Glutamatergic neuron (in vitro differentiated cells): ENCODE results near the gene PRDM16. TPM values are rescaled to one million over a fixed set of nuclear protein-coding genes. Genes with fewer than 3 reads are reported as not detected.

ENCODE experiments used
- DNase-seq: peaks from one replicate; pipeline ENCODE4 v3.0.0; 2022
- H3K27ac Mint-ChIP-seq: one replicate; pipeline ENCODE4 v1.8.0; 2020; ENCODE audit warnings: mild to moderate bottlenecking, mixed read lengths, inconsistent platforms; ENCODE audit not compliant: unreplicated experiment
- H3K27me3 Mint-ChIP-seq: one replicate; pipeline ENCODE4 v1.8.0; 2020; ENCODE audit warnings: mild to moderate bottlenecking, moderate library complexity, mixed read lengths, inconsistent platforms; ENCODE audit not compliant: unreplicated experiment
- H3K36me3 Mint-ChIP-seq: one replicate; pipeline ENCODE4 v1.8.0; 2020; ENCODE audit warnings: mild to moderate bottlenecking, mixed read lengths, inconsistent platforms; ENCODE audit not compliant: unreplicated experiment
- H3K4me1 Mint-ChIP-seq: one replicate; pipeline ENCODE4 v1.8.0; 2020; ENCODE audit warnings: mild to moderate bottlenecking, low read depth, mixed read lengths, inconsistent platforms; ENCODE audit not compliant: unreplicated experiment
- H3K4me3 Mint-ChIP-seq: one replicate; pipeline ENCODE4 v1.8.0; 2020; ENCODE audit warnings: mild to moderate bottlenecking, mixed read lengths, inconsistent platforms; ENCODE audit not compliant: unreplicated experiment
- H3K9me3 Mint-ChIP-seq: one replicate; pipeline ENCODE4 v1.8.0; 2020; ENCODE audit warnings: mild to moderate bottlenecking, moderate library complexity, mixed read lengths, inconsistent platforms; ENCODE audit not compliant: unreplicated experiment
- total RNA-seq: library from RNA; stranded (reverse); fragmentation: NEBNext Ultra II Directional; extraction: Animal tissue kit (Norgen Biotek cat#: 25700); gene quantifications from one replicate; pipeline ENCODE4 v1.2.1, GENCODE V29; 2021; ENCODE audit not compliant: unreplicated experiment
- TF ChIP-seq, protein P1 (sequence below): fragments of 200-600 bp; sonication (generic); IDR thresholded peaks from one replicate; pipeline ENCODE4 v1.5.0; 2021; ENCODE audit not compliant: partially characterized antibody, unreplicated experiment

Gene PRDM16
- total RNA-seq, 1 donor from 2014 or later: 0.07 TPM

DNA sequence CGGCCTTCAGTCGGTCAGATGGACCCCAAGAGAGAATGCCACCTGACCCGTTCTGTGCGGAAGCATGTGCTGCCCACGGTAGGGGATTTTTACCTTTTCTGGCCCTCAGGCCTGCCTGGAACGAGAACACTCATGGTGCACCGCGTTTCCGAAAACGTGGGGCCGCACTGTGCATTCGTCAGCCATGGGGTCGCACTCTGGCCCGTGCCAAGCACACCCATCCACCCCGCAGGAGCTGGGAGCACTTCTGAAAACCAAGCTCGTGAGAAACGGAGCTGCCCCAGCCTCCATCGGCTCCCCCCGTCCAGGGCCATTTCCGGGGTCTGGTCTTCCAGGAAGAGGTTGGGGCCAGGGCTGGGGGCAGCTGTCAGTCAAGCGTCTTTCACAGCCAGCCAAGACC, 72.8 kb downstream of the PRDM16 start:
- Mint-ChIP-seq H3K4me3 (no peak overlapping the region), H3K27ac (no peak overlapping the region), H3K4me1 (no peaks in the 10 kb centered on the region)

DNA sequence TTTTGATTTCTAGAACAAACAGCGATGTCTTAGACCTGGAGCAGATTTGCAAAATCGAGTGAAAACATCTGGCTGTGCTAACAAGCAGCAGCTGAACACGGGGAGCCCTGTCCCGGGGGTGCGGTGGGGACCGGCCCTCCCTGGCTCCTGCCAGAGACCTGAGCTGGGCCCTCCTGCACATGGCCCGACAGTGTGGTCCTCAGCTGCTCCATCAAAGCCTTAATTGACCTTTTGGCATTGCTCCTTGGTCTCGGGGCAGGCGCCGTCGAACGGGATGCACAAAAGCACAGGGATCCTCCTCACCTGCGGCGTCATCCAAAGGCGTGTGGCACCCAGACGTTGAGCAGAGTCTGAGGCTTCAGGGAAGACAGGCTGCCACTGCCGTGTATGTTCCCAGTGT, 73.2 kb downstream of the PRDM16 start:
- Mint-ChIP-seq H3K36me3 (no peaks in the 10 kb centered on the region), H3K4me1 (no peaks in the 10 kb centered on the region), H3K4me3 (no peak overlapping the region), H3K27me3 (peaks cover 6% of the 10 kb centered on the region), H3K9me3 (peaks cover 6% of the 10 kb centered on the region), H3K27ac (no peak overlapping the region)
- no peak for DNase-seq
- TF ChIP-seq, protein P1, sequence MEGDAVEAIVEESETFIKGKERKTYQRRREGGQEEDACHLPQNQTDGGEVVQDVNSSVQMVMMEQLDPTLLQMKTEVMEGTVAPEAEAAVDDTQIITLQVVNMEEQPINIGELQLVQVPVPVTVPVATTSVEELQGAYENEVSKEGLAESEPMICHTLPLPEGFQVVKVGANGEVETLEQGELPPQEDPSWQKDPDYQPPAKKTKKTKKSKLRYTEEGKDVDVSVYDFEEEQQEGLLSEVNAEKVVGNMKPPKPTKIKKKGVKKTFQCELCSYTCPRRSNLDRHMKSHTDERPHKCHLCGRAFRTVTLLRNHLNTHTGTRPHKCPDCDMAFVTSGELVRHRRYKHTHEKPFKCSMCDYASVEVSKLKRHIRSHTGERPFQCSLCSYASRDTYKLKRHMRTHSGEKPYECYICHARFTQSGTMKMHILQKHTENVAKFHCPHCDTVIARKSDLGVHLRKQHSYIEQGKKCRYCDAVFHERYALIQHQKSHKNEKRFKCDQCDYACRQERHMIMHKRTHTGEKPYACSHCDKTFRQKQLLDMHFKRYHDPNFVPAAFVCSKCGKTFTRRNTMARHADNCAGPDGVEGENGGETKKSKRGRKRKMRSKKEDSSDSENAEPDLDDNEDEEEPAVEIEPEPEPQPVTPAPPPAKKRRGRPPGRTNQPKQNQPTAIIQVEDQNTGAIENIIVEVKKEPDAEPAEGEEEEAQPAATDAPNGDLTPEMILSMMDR: no peak

More for the DNA sequence above, 72.8 kb downstream of the PRDM16 start:
- TF ChIP-seq, protein P1: no peak
- no peak for DNase-seq
- no peaks in the 10 kb centered on the region for H3K36me3 Mint-ChIP-seq
- H3K27me3 Mint-ChIP-seq: peaks cover 4% of the 10 kb centered on the region
- peaks cover 6% of the 10 kb centered on the region for H3K9me3 Mint-ChIP-seq

GRCh38 chr1:3142751-3143150, 73.7 kb downstream of the PRDM16 start:
- TF ChIP-seq, protein P1: no peak
- Mint-ChIP-seq H3K4me3 (no peak overlapping the region), H3K36me3 (no peaks in the 10 kb centered on the region), H3K9me3 (peaks cover 6% of the 10 kb centered on the region), H3K27ac (no peak overlapping the region), H3K4me1 (no peaks in the 10 kb centered on the region), H3K27me3 (peaks cover 6% of the 10 kb centered on the region)
- DNase-seq: no peak

- no peak for DNase-seq
- Mint-ChIP-seq H3K27ac (no peak overlapping the region), H3K4me3 (no peak overlapping the region), H3K27me3 (peaks cover 8% of the 10 kb centered on the region), H3K4me1 (no peaks in the 10 kb centered on the region), H3K9me3 (peaks cover 6% of the 10 kb centered on the region), H3K36me3 (no peaks in the 10 kb centered on the region)
- TF ChIP-seq, protein P1: no peak
Observed at GRCh38 chr1:3145532-3146325, 76.7 kb downstream of the PRDM16 start.

DNA sequence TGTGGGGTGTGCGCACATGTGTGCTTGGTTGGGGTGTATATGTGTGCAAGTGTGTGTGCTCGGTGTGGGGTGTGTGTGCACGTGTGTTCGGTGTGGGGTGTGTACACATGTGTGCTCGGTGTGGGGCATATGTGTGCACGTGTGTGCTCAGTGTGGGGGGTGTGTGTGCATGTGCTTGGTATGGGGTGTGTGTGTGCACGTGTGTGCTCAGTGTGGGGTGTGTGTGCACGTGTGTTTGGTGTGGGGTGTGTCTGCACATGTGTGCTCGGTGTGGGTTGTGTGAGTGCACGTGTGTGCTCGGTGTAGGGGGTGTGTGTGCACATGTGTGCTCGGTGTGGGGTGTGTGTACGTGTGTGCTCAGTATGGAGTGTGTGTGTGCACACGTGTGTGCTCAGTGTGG, 77.5 kb downstream of the PRDM16 start:
- TF ChIP-seq, protein P1: no peak
- H3K4me3 Mint-ChIP-seq: no peak overlapping the region

More for the DNA sequence above, 77.5 kb downstream of the PRDM16 start:
- DNase-seq: no peak
- H3K27me3 Mint-ChIP-seq: peaks cover 8% of the 10 kb centered on the region
- no peaks in the 10 kb centered on the region for H3K4me1 Mint-ChIP-seq
- no peak overlapping the region for H3K27ac Mint-ChIP-seq
- peaks cover 6% of the 10 kb centered on the region for H3K9me3 Mint-ChIP-seq
- no peaks in the 10 kb centered on the region for H3K36me3 Mint-ChIP-seq
